Osteoblast (primary cell): Measurements from ENCODE around the gene PDE4B. TPM values are rescaled to one million over a fixed set of nuclear protein-coding genes. Genes with fewer than 3 reads are reported as not detected.

Source experiments
- DNase-seq: peaks from one replicate; pipeline ENCODE4 v3.0.0; 2011; ENCODE audit warnings: low spot score, mixed read lengths; ENCODE audit not compliant: insufficient read length; ENCODE audit errors: missing footprints
- H2AFZ ChIP-seq: 2 replicates; pipeline ENCODE4 v1.6.0; 2011; ENCODE audit warnings: mild to moderate bottlenecking, low read length
- H3K27ac ChIP-seq: 2 replicates; pipeline ENCODE4 v1.5.1; 2011; ENCODE audit warnings: mild to moderate bottlenecking, low read depth, low read length, moderate library complexity
- H3K27me3 ChIP-seq: 2 replicates; pipeline ENCODE4 v1.6.0; 2012; ENCODE audit warnings: mild to moderate bottlenecking, control low read depth, inconsistent platforms, low read length, moderate library complexity; ENCODE audit not compliant: insufficient read depth
- H3K36me3 ChIP-seq: 2 replicates; pipeline ENCODE4 v1.5.1; 2011; ENCODE audit warnings: mild to moderate bottlenecking, low read length, control low read depth, moderate library complexity; ENCODE audit not compliant: insufficient read depth
- H3K4me1 ChIP-seq: 2 replicates; pipeline ENCODE4 v1.5.1; 2011; ENCODE audit warnings: mild to moderate bottlenecking, low read length, control low read depth, moderate library complexity; ENCODE audit not compliant: insufficient read depth
- H3K4me2 ChIP-seq: 2 replicates; pipeline ENCODE4 v1.6.0; 2011; ENCODE audit warnings: mild to moderate bottlenecking, low read length; ENCODE audit not compliant: insufficient read depth
- H3K4me3 ChIP-seq: fragments of 200-600 bp; sonication (generic); 3 replicates; pipeline ENCODE4 v1.5.1; 2012; ENCODE audit warnings: mild to moderate bottlenecking, low read length, inconsistent platforms; ENCODE audit not compliant: insufficient read depth
- H3K79me2 ChIP-seq: 2 replicates; pipeline ENCODE4 v1.6.0; 2012; ENCODE audit warnings: mild to moderate bottlenecking, low read length, control low read depth, inconsistent platforms; ENCODE audit not compliant: insufficient read depth
- H3K9me3 ChIP-seq: 2 replicates; pipeline ENCODE4 v1.5.1; 2011; ENCODE audit warnings: low read depth, low read length, control low read depth
- H4K20me1 ChIP-seq: 2 replicates; pipeline ENCODE4 v1.6.0; 2012; ENCODE audit warnings: mild to moderate bottlenecking, low read length, control low read depth; ENCODE audit not compliant: insufficient read depth
- total RNA-seq: library from RNA; depleted of rRNA; stranded (reverse); fragments of >200 nt; gene quantifications from 2 replicates; pipeline ENCODE4 v1.2.3, GENCODE V29; 2012
- TF ChIP-seq, protein P1 (sequence below): IDR thresholded peaks from 2 replicates; pipeline ENCODE4 v1.5.1; 2011; ENCODE audit warnings: mild to moderate bottlenecking, low read depth, low read length, moderate library complexity; ENCODE audit errors: extremely low read depth

The PDE4B gene
- total RNA-seq, 1 donor, result 21.4 TPM

DNA sequence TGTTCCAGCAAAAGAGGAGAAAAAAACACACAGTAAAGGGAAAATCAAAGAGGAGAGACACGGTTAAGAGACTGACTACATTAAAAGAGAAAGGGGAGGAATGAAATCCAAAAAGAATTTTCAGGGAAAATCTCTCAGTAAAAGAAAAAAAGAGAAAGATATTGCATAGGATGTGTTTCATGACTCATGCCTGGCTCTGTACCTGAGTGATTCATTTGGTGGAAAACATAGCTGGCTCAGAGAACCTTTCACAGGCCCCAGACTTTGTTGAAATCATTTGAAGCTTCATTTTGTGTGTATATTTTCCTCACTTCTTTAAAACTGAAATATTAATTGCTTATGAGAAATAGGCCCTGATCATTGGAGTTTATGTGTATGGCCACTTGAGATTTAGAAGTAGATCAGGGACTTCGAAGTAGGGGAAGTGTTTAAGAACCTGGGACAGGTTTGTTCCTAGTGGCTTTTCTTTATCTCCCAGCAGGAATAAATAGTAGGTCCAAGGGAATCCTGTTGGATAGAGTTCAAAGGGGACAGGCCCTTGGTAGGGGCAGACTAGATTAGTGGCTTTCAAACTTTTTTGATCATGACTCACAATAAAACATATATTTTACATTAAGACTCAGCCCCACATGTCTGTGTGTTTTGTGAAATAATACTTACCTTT, 502.1 kb downstream of the PDE4B start:
- no peak for DNase-seq
- peaks cover 20% of the 10 kb centered on the region for H3K4me1 ChIP-seq
- no peak overlapping the region for H3K4me2 ChIP-seq
- no peaks in the 10 kb centered on the region for H4K20me1 ChIP-seq
- H3K9me3 ChIP-seq, result no peaks in the 10 kb centered on the region
- H3K27ac ChIP-seq, result peak overlapping the region; percentile 37
- TF ChIP-seq, protein P1, sequence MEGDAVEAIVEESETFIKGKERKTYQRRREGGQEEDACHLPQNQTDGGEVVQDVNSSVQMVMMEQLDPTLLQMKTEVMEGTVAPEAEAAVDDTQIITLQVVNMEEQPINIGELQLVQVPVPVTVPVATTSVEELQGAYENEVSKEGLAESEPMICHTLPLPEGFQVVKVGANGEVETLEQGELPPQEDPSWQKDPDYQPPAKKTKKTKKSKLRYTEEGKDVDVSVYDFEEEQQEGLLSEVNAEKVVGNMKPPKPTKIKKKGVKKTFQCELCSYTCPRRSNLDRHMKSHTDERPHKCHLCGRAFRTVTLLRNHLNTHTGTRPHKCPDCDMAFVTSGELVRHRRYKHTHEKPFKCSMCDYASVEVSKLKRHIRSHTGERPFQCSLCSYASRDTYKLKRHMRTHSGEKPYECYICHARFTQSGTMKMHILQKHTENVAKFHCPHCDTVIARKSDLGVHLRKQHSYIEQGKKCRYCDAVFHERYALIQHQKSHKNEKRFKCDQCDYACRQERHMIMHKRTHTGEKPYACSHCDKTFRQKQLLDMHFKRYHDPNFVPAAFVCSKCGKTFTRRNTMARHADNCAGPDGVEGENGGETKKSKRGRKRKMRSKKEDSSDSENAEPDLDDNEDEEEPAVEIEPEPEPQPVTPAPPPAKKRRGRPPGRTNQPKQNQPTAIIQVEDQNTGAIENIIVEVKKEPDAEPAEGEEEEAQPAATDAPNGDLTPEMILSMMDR, result no peak
- H3K27me3 ChIP-seq, result no peaks in the 10 kb centered on the region
- no peaks in the 10 kb centered on the region for H3K36me3 ChIP-seq
- H2AFZ ChIP-seq, result no peak overlapping the region
- H3K79me2 ChIP-seq, result no peaks in the 10 kb centered on the region
- H3K4me3 ChIP-seq, result no peak overlapping the region

DNA sequence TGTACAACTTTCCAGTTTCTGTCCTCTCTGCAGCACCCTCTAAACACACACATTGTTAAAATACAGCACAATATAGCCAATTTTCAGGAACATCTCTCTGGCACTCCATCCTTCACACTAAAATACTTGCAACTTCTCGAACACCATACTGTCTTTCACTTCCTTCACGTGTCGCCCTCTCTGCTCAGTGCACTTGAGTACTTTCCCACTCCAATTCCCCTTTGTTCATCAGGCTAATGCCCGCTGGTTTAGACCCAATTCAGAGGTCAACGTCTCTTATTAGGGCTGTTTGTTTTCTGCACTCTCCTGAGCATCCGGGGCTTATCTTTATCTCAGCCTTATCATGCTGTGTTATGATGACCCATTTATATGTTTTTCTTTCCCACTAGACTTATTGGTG, 503.1 kb downstream of the PDE4B start:
- DNase-seq, result no peak
- no peak overlapping the region for H3K27ac ChIP-seq

DNA sequence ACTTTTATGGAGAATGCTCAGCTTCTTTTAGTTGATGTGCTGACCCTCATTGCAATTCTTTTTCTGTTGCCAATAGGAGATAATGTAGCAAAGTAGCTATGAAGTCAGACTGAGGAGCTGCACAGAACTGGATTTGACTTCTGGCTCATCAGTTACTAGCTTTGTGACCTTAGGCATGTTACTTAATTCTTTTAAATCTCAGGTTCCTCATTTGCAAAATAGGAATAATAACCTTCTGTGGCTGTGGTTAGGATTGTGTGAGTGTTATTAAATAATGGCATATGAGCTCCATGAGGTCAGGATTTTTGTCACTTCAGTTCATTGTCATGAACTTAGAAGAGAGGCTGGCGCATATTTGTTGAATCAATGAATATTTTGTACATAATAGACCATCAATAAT, 503.7 kb downstream of the PDE4B start:
- H3K4me3 ChIP-seq, result no peak overlapping the region
- H2AFZ ChIP-seq, result no peak overlapping the region
- no peaks in the 10 kb centered on the region for H3K27me3 ChIP-seq
- H3K4me1 ChIP-seq, result peaks cover 25% of the 10 kb centered on the region
- DNase-seq, result no peak
- H4K20me1 ChIP-seq, result no peaks in the 10 kb centered on the region
- H3K27ac ChIP-seq, result no peak overlapping the region
- TF ChIP-seq, protein P1, result no peak
- no peaks in the 10 kb centered on the region for H3K9me3 ChIP-seq
- no peaks in the 10 kb centered on the region for H3K79me2 ChIP-seq
- H3K36me3 ChIP-seq, result no peaks in the 10 kb centered on the region
- no peak overlapping the region for H3K4me2 ChIP-seq

More for the DNA sequence above, 503.1 kb downstream of the PDE4B start:
- Histone ChIP-seq H2AFZ (no peak overlapping the region), H3K9me3 (no peaks in the 10 kb centered on the region), H3K4me1 (peaks cover 23% of the 10 kb centered on the region), H3K4me2 (no peak overlapping the region), H3K4me3 (no peak overlapping the region), H3K27me3 (no peaks in the 10 kb centered on the region), H4K20me1 (no peaks in the 10 kb centered on the region), H3K79me2 (no peaks in the 10 kb centered on the region), H3K36me3 (no peaks in the 10 kb centered on the region)
- TF ChIP-seq, protein P1, result no peak

DNA sequence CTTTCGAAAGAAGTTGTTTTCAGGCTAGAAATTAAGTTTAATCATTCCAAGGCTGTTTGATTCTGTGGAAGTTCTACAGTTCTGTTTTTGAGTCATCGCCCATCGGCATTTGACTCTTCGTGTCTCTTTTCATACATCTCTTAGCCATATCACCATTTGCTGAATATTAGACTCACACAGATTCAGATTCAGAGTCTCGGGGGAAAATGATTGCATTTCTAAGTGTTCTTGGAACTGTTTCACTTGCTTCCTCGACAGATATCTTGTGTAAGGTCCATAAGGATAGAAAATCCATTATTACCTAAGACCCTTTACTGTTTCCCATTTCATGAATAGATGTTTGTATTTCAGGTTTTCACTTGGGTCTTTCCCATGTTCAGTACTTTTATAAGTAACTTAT, 504.3 kb downstream of the PDE4B start:
- no peak for DNase-seq
- H2AFZ ChIP-seq, result no peak overlapping the region
- TF ChIP-seq, protein P1, result no peak
- no peaks in the 10 kb centered on the region for H3K27me3 ChIP-seq
- no peaks in the 10 kb centered on the region for H4K20me1 ChIP-seq
- H3K79me2 ChIP-seq, result no peaks in the 10 kb centered on the region
- no peaks in the 10 kb centered on the region for H3K9me3 ChIP-seq
- no peak overlapping the region for H3K27ac ChIP-seq
- peaks cover 29% of the 10 kb centered on the region for H3K4me1 ChIP-seq
- H3K4me2 ChIP-seq, result no peak overlapping the region
- H3K36me3 ChIP-seq, result no peaks in the 10 kb centered on the region
- H3K4me3 ChIP-seq, result no peak overlapping the region
